H9 (cell line): ENCODE data around the gene MAGEE1. TPM values are rescaled to one million over a fixed set of nuclear protein-coding genes. Genes with fewer than 3 reads are reported as not detected.

ENCODE experiments used
- DNase-seq: peaks from one replicate; pipeline ENCODE4 v3.0.0-alpha.2; 2017
- H2AFZ ChIP-seq: one replicate; pipeline ENCODE4 v1.6.1; 2013; ENCODE audit warnings: mild to moderate bottlenecking, low read length, control low read depth, moderate library complexity
- H2AK5ac ChIP-seq: 2 replicates; pipeline ENCODE4 v1.6.1; 2013; ENCODE audit warnings: low read length, control low read depth, mixed read lengths; ENCODE audit not compliant: insufficient read length
- H2BK120ac ChIP-seq: one replicate; pipeline ENCODE4 v1.6.1; 2013; ENCODE audit warnings: low read depth, mild to moderate bottlenecking, low read length, control low read depth, inconsistent platforms; ENCODE audit not compliant: poor library complexity, severe bottlenecking
- H2BK12ac ChIP-seq: 2 replicates; pipeline ENCODE4 v1.6.1; 2013; ENCODE audit warnings: low read length, control low read depth, mixed read lengths, low read depth; ENCODE audit not compliant: insufficient read length
- H2BK15ac ChIP-seq: 2 replicates; pipeline ENCODE4 v1.6.1; 2013; ENCODE audit warnings: low read depth, low read length, control low read depth
- H2BK20ac ChIP-seq: one replicate; pipeline ENCODE4 v1.6.1; 2013; ENCODE audit warnings: low read depth, mild to moderate bottlenecking, low read length, control low read depth, inconsistent platforms; ENCODE audit not compliant: poor library complexity, severe bottlenecking
- H2BK5ac ChIP-seq: 2 replicates; pipeline ENCODE4 v1.6.1; 2013; ENCODE audit warnings: low read length, control low read depth, mixed read lengths; ENCODE audit not compliant: insufficient read length
- H3K14ac ChIP-seq: 2 replicates; pipeline ENCODE4 v1.6.1; 2013; ENCODE audit warnings: low read length, control low read depth; ENCODE audit not compliant: insufficient read depth
- H3K18ac ChIP-seq: 2 replicates; pipeline ENCODE4 v1.6.1; 2013; ENCODE audit warnings: low read depth, mild to moderate bottlenecking, mixed read lengths, low read length, control low read depth; ENCODE audit not compliant: insufficient read length
- H3K23ac ChIP-seq: 2 replicates; pipeline ENCODE4 v1.6.1; 2013; ENCODE audit warnings: low read length, control low read depth, mixed read lengths, low read depth; ENCODE audit not compliant: insufficient read length
- H3K23me2 ChIP-seq: 2 replicates; pipeline ENCODE4 v1.6.1; 2013; ENCODE audit warnings: low read depth, mild to moderate bottlenecking, mixed read lengths, low read length, control low read depth; ENCODE audit not compliant: insufficient read length, poor library complexity, severe bottlenecking
- H3K27ac ChIP-seq: 2 replicates; pipeline ENCODE4 v1.5.1; 2013; ENCODE audit warnings: low read length, control low read depth, mixed read lengths, low read depth; ENCODE audit not compliant: insufficient read length
- H3K27me3 ChIP-seq: 2 replicates; pipeline ENCODE4 v1.6.1; 2013; ENCODE audit warnings: low read length, control low read depth, inconsistent platforms; ENCODE audit not compliant: insufficient read depth
- H3K4ac ChIP-seq: 2 replicates; pipeline ENCODE4 v1.6.1; 2013; ENCODE audit warnings: low read depth, mild to moderate bottlenecking, control low read depth, inconsistent platforms, low read length, moderate library complexity
- H3K4me1 ChIP-seq: 2 replicates; pipeline ENCODE4 v1.6.1; 2013; ENCODE audit warnings: low read length, control low read depth, inconsistent platforms; ENCODE audit not compliant: insufficient read depth
- H3K4me2 ChIP-seq: 2 replicates; pipeline ENCODE4 v1.6.1; 2013; ENCODE audit warnings: low read length, control low read depth, mixed read lengths; ENCODE audit not compliant: insufficient read length, insufficient read depth
- H3K56ac ChIP-seq: 2 replicates; pipeline ENCODE4 v1.6.1; 2013; ENCODE audit warnings: low read depth, mild to moderate bottlenecking, mixed read lengths, low read length, control low read depth; ENCODE audit not compliant: insufficient read length
- H3K79me1 ChIP-seq: 2 replicates; pipeline ENCODE4 v1.6.1; 2013; ENCODE audit warnings: low read depth, mild to moderate bottlenecking, moderate library complexity, low read length, control low read depth, inconsistent platforms; ENCODE audit not compliant: insufficient read depth, poor library complexity, severe bottlenecking
- H3K79me2 ChIP-seq: 2 replicates; pipeline ENCODE4 v1.6.1; 2013; ENCODE audit warnings: low read length, control low read depth, inconsistent platforms; ENCODE audit not compliant: insufficient read depth
- H3K9ac ChIP-seq: 2 replicates; pipeline ENCODE4 v1.6.1; 2013; ENCODE audit warnings: low read length, control low read depth, mixed read lengths; ENCODE audit not compliant: insufficient read length; ENCODE audit errors: extremely low read depth
- H3K9me3 ChIP-seq: one replicate; pipeline ENCODE4 v1.6.1; 2013; ENCODE audit warnings: low read depth, low read length, inconsistent platforms; ENCODE audit not compliant: control insufficient read depth
- H3T11ph ChIP-seq: one replicate; pipeline ENCODE4 v1.6.1; 2013; ENCODE audit warnings: mild to moderate bottlenecking, low read length, control low read depth, inconsistent platforms
- H4K20me1 ChIP-seq: one replicate; pipeline ENCODE4 v1.6.1; 2013; ENCODE audit not compliant: control insufficient read depth, insufficient read length, insufficient read depth
- H4K5ac ChIP-seq: 2 replicates; pipeline ENCODE4 v1.6.1; 2013; ENCODE audit warnings: low read depth, mild to moderate bottlenecking, mixed read lengths, low read length, control low read depth; ENCODE audit not compliant: insufficient read length
- H4K8ac ChIP-seq: replicated peaks from 2 replicates; pipeline ENCODE4 v1.6.1; 2013; ENCODE audit warnings: low read length, control low read depth, mixed read lengths, low read depth; ENCODE audit not compliant: insufficient read length
- H4K91ac ChIP-seq: 2 replicates; pipeline ENCODE4 v1.6.1; 2013; ENCODE audit warnings: low read depth, mild to moderate bottlenecking, moderate library complexity, mixed read lengths, low read length, control low read depth; ENCODE audit not compliant: insufficient read length
- H3K27ac Mint-ChIP-seq, 3 experiments: 2 replicates in 2 of 3; 3 replicates in 1 of 3; pipeline ENCODE4 v1.8.0; 2020 to 2021; ENCODE audit warnings: mixed read lengths in 3 of 3, mild to moderate bottlenecking in 1 of 3, moderate library complexity in 1 of 3
- H3K27me3 Mint-ChIP-seq: 2 replicates; pipeline ENCODE4 v1.8.0; 2021; ENCODE audit warnings: low read depth, mild to moderate bottlenecking, moderate library complexity, mixed read lengths
- H3K36me3 Mint-ChIP-seq, 3 experiments: 2 replicates in 2 of 3; 3 replicates in 1 of 3; pipeline ENCODE4 v1.8.0; 2020 to 2021; ENCODE audit warnings: low read depth in 3 of 3, mixed read lengths in 3 of 3; ENCODE audit not compliant: insufficient read depth in 1 of 3
- H3K4me1 Mint-ChIP-seq, 2 experiments: 2 replicates each; pipeline ENCODE4 v1.8.0; 2020; ENCODE audit warnings: mixed read lengths in 2 of 2
- H3K4me3 Mint-ChIP-seq, 2 experiments: 2 replicates in 1 of 2; 3 replicates in 1 of 2; pipeline ENCODE4 v1.8.0; 2020 to 2021; ENCODE audit warnings: mild to moderate bottlenecking in 2 of 2, mixed read lengths in 2 of 2, moderate library complexity in 1 of 2
- H3K9me3 Mint-ChIP-seq, 2 experiments: 2 replicates in 1 of 2; 3 replicates in 1 of 2; pipeline ENCODE4 v1.8.0; 2020; ENCODE audit warnings: mild to moderate bottlenecking in 2 of 2, mixed read lengths in 2 of 2, moderate library complexity in 1 of 2
- total RNA-seq: library from RNA; stranded (reverse); gene quantifications from 2 replicates; pipeline ENCODE4 v1.2.1, GENCODE V29; 2021
- TF ChIP-seq, protein P1 (sequence below): fragments of 200-600 bp; sonication (generic); conservative IDR thresholded peaks from 3 replicates; pipeline ENCODE4 v1.8.0; 2021; ENCODE audit warnings: antibody characterized with exemption, mild to moderate bottlenecking

The MAGEE1 gene
- total RNA-seq, 1 experiment from 2014 or later: 4.2 TPM

DNA sequence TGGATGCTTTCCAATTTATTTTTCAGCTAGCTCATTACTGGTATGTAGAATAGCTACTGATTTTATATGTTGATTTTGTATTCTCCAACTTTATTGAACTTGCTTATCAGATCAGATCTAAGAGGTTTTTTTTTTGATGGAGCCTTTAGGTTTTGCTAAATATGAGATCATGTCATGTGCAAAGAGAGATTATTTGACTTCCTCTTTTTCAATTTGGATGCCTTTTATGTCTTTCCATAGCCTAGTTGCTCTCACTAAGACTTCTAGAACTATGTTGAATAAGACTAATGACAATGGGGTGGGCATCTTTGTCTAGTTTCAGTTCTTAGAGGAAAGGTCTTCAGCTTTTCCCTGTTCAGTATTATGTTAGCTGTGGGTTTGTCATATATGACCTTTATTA lies 11.7 kb downstream of the MAGEE1 start:
- Mint-ChIP-seq H3K4me3 (no peak overlapping the region), H3K4me1 (peaks cover 5% of the 10 kb centered on the region in 2 experiments; a peak in 3 of 4 replicates), H3K9me3 (peaks cover 73 to 81% of the 10 kb centered on the region in 2 experiments), H3K36me3 (no peaks in the 10 kb centered on the region; a peak in 1 of 7 replicates), H3K27me3 (no peaks in the 10 kb centered on the region), H3K27ac (no peak overlapping the region)
- Histone ChIP-seq H2BK120ac (no peak overlapping the region), H4K5ac (no peak overlapping the region), H3K79me1 (no peaks in the 10 kb centered on the region), H3K18ac (no peak overlapping the region), H2BK20ac (no peak overlapping the region), H3K56ac (no peak overlapping the region), H4K20me1 (no peaks in the 10 kb centered on the region), H3K27ac (no peak overlapping the region), H3K9ac (no peak overlapping the region), H2AK5ac (no peak overlapping the region), H2AFZ (no peak overlapping the region), H3K79me2 (no peaks in the 10 kb centered on the region), H3K4ac (no peak overlapping the region), H3K23me2 (no peaks in the 10 kb centered on the region), H3K14ac (no peak overlapping the region), H3K4me1 (no peaks in the 10 kb centered on the region), H3K27me3 (no peaks in the 10 kb centered on the region), H4K91ac (no peak overlapping the region), H3K9me3 (no peaks in the 10 kb centered on the region), H4K8ac (no peak overlapping the region), H2BK15ac (no peak overlapping the region), H3K4me2 (no peak overlapping the region), H2BK5ac (no peak overlapping the region), H3T11ph (no peak overlapping the region), H2BK12ac (no peak overlapping the region), H3K23ac (no peak overlapping the region)
- DNase-seq: no peak
- TF ChIP-seq, protein P1, sequence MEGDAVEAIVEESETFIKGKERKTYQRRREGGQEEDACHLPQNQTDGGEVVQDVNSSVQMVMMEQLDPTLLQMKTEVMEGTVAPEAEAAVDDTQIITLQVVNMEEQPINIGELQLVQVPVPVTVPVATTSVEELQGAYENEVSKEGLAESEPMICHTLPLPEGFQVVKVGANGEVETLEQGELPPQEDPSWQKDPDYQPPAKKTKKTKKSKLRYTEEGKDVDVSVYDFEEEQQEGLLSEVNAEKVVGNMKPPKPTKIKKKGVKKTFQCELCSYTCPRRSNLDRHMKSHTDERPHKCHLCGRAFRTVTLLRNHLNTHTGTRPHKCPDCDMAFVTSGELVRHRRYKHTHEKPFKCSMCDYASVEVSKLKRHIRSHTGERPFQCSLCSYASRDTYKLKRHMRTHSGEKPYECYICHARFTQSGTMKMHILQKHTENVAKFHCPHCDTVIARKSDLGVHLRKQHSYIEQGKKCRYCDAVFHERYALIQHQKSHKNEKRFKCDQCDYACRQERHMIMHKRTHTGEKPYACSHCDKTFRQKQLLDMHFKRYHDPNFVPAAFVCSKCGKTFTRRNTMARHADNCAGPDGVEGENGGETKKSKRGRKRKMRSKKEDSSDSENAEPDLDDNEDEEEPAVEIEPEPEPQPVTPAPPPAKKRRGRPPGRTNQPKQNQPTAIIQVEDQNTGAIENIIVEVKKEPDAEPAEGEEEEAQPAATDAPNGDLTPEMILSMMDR: no peak
